Measurements from ENCODE around the gene TNFRSF18. TPM values are rescaled to one million over a fixed set of nuclear protein-coding genes. Genes with fewer than 3 reads are reported as not detected.

TNFRSF18 gene
- total RNA-seq, 1 experiment from 2014 or later = not detected

GRCh38 chr1:1157914-1158710 lies 48.3 kb downstream of the TNFRSF18 start:
- no peak for DNase-seq
- Histone ChIP-seq H3K27me3 (no peaks in the 10 kb centered on the region), H3K36me3 (no peaks in the 10 kb centered on the region), H3K9me3 (no peaks in the 10 kb centered on the region), H3K4me3 (peak overlapping the region; percentile 39)

- Histone ChIP-seq H3K27me3 (no peaks in the 10 kb centered on the region), H3K36me3 (no peaks in the 10 kb centered on the region), H3K9me3 (no peaks in the 10 kb centered on the region), H3K4me3 (peak overlapping the region; percentile 39)
- peak; percentile 88 for DNase-seq
Measured at GRCh38 chr1:1157426-1157913, 48.9 kb downstream of the TNFRSF18 start.

GRCh38 chr1:1157033-1157365 lies 49.4 kb downstream of the TNFRSF18 start:
- Histone ChIP-seq H3K27me3 (no peaks in the 10 kb centered on the region), H3K4me3 (no peak overlapping the region), H3K9me3 (no peaks in the 10 kb centered on the region), H3K36me3 (no peaks in the 10 kb centered on the region)
- DNase-seq = no peak

GRCh38 chr1:1156140-1157032 lies 50.0 kb downstream of the TNFRSF18 start:
- no peaks in the 10 kb centered on the region for H3K27me3 ChIP-seq
- DNase-seq = no peak
- no peaks in the 10 kb centered on the region for H3K9me3 ChIP-seq
- no peak overlapping the region for H3K4me3 ChIP-seq
- no peaks in the 10 kb centered on the region for H3K36me3 ChIP-seq

- no peaks in the 10 kb centered on the region for H3K9me3 ChIP-seq
- no peak overlapping the region for H3K4me3 ChIP-seq
- no peaks in the 10 kb centered on the region for H3K27me3 ChIP-seq
- DNase-seq = no peak
- no peaks in the 10 kb centered on the region for H3K36me3 ChIP-seq
Measured at GRCh38 chr1:1155258-1155657, 51.1 kb downstream of the TNFRSF18 start.

- H3K27me3 ChIP-seq = no peaks in the 10 kb centered on the region
- DNase-seq = no peak
- H3K4me3 ChIP-seq = no peak overlapping the region
- H3K9me3 ChIP-seq = no peaks in the 10 kb centered on the region
- H3K36me3 ChIP-seq = no peaks in the 10 kb centered on the region
Measured at GRCh38 chr1:1153874-1154273, 52.5 kb downstream of the TNFRSF18 start.

Other genes starting within 250 kb of the TNFRSF18 start
- 176 and 277 TPM in 2 replicates for gene NOC2L, start 247.3 kb downstream of the TNFRSF18 start, total RNA-seq (2014; rRNA removed; shearing (Covaris generic); ENCODE audit: low replicate concordance)
- 6.7 and 14.7 TPM in 2 replicates for gene KLHL17, start 246.0 kb downstream of the TNFRSF18 start, total RNA-seq (2014; rRNA removed; shearing (Covaris generic); ENCODE audit: low replicate concordance)
- gene PLEKHN1, start 240.1 kb downstream of the TNFRSF18 start, total RNA-seq (2014; rRNA removed; shearing (Covaris generic); ENCODE audit: low replicate concordance) = 0.56 TPM in 1 of 2 replicates, not detected in the other
- gene PERM1, start 224.5 kb downstream of the TNFRSF18 start, total RNA-seq (2014; rRNA removed; shearing (Covaris generic); ENCODE audit: low replicate concordance) = 0.13 TPM in 1 of 2 replicates, not detected in the other
- gene HES4, start 206.5 kb downstream of the TNFRSF18 start, total RNA-seq (2014; rRNA removed; shearing (Covaris generic); ENCODE audit: low replicate concordance) = 17.6 and 25.5 TPM in 2 replicates
- 68.0 and 98.4 TPM in 2 replicates for gene ISG15, start 193.1 kb downstream of the TNFRSF18 start, total RNA-seq (2014; rRNA removed; shearing (Covaris generic); ENCODE audit: low replicate concordance)
- gene AGRN, start 186.5 kb downstream of the TNFRSF18 start, total RNA-seq (2014; rRNA removed; shearing (Covaris generic); ENCODE audit: low replicate concordance) = 38.0 and 70.2 TPM in 2 replicates
- not detected in 2 replicates for gene RNF223, start 132.3 kb downstream of the TNFRSF18 start, total RNA-seq (2014; rRNA removed; shearing (Covaris generic); ENCODE audit: low replicate concordance)
- 7.3 and 18.2 TPM in 2 replicates for gene C1orf159, start 90.5 kb downstream of the TNFRSF18 start, total RNA-seq (2014; rRNA removed; shearing (Covaris generic); ENCODE audit: low replicate concordance)
- not detected in 2 replicates for gene TTLL10, start 32.7 kb downstream of the TNFRSF18 start, total RNA-seq (2014; rRNA removed; shearing (Covaris generic); ENCODE audit: low replicate concordance)
- gene TNFRSF4, start 7.6 kb upstream of the TNFRSF18 start, total RNA-seq (2014; rRNA removed; shearing (Covaris generic); ENCODE audit: low replicate concordance) = not detected in 2 replicates
- 93.0 and 126 TPM in 2 replicates for gene SDF4, start 25.4 kb upstream of the TNFRSF18 start, total RNA-seq (2014; rRNA removed; shearing (Covaris generic); ENCODE audit: low replicate concordance)
- gene B3GALT6, start 25.6 kb upstream of the TNFRSF18 start, total RNA-seq (2014; rRNA removed; shearing (Covaris generic); ENCODE audit: low replicate concordance) = 36.6 and 37.4 TPM in 2 replicates
- gene C1QTNF12, start 40.1 kb upstream of the TNFRSF18 start, total RNA-seq (2014; rRNA removed; shearing (Covaris generic); ENCODE audit: low replicate concordance) = 0.26 TPM in 1 of 2 replicates, not detected in the other
- 66.2 and 94.1 TPM in 2 replicates for gene UBE2J2, start 67.3 kb upstream of the TNFRSF18 start, total RNA-seq (2014; rRNA removed; shearing (Covaris generic); ENCODE audit: low replicate concordance)
- 0.20 and 2.5 TPM in 2 replicates for gene SCNN1D, start 73.8 kb upstream of the TNFRSF18 start, total RNA-seq (2014; rRNA removed; shearing (Covaris generic); ENCODE audit: low replicate concordance)
- gene ACAP3, start 101.3 kb upstream of the TNFRSF18 start, total RNA-seq (2014; rRNA removed; shearing (Covaris generic); ENCODE audit: low replicate concordance) = 20.0 and 24.2 TPM in 2 replicates
- 46.7 and 53.3 TPM in 2 replicates for gene PUSL1, start 102.0 kb upstream of the TNFRSF18 start, total RNA-seq (2014; rRNA removed; shearing (Covaris generic); ENCODE audit: low replicate concordance)
- 55.9 and 70.5 TPM in 2 replicates for gene INTS11, start 118.1 kb upstream of the TNFRSF18 start, total RNA-seq (2014; rRNA removed; shearing (Covaris generic); ENCODE audit: low replicate concordance)
- 18.1 and 31.1 TPM in 2 replicates for gene CPTP, start 118.2 kb upstream of the TNFRSF18 start, total RNA-seq (2014; rRNA removed; shearing (Covaris generic); ENCODE audit: low replicate concordance)
- gene TAS1R3, start 124.7 kb upstream of the TNFRSF18 start, total RNA-seq (2014; rRNA removed; shearing (Covaris generic); ENCODE audit: low replicate concordance) = not detected in 2 replicates
- 55.3 and 107 TPM in 2 replicates for gene DVL1, start 142.8 kb upstream of the TNFRSF18 start, total RNA-seq (2014; rRNA removed; shearing (Covaris generic); ENCODE audit: low replicate concordance)
- gene MXRA8, start 152.0 kb upstream of the TNFRSF18 start, total RNA-seq (2014; rRNA removed; shearing (Covaris generic); ENCODE audit: low replicate concordance) = 259 and 316 TPM in 2 replicates
- gene AURKAIP1, start 168.6 kb upstream of the TNFRSF18 start, total RNA-seq (2014; rRNA removed; shearing (Covaris generic); ENCODE audit: low replicate concordance) = 94.2 and 226 TPM in 2 replicates
- 45.1 and 47.9 TPM in 2 replicates for gene CCNL2, start 192.7 kb upstream of the TNFRSF18 start, total RNA-seq (2014; rRNA removed; shearing (Covaris generic); ENCODE audit: low replicate concordance)
- 32.0 and 55.2 TPM in 2 replicates for gene MRPL20, start 200.7 kb upstream of the TNFRSF18 start, total RNA-seq (2014; rRNA removed; shearing (Covaris generic); ENCODE audit: low replicate concordance)
- not detected in 2 replicates for gene ANKRD65, start 214.7 kb upstream of the TNFRSF18 start, total RNA-seq (2014; rRNA removed; shearing (Covaris generic); ENCODE audit: low replicate concordance)
- 0.59 and 6.2 TPM in 2 replicates for gene VWA1, start 229.1 kb upstream of the TNFRSF18 start, total RNA-seq (2014; rRNA removed; shearing (Covaris generic); ENCODE audit: low replicate concordance)
- gene ATAD3C, start 243.1 kb upstream of the TNFRSF18 start, total RNA-seq (2014; rRNA removed; shearing (Covaris generic); ENCODE audit: low replicate concordance) = not detected in 2 replicates